Duodenal mucosa (tissue), 2 donors: ENCODE results near the gene SERINC3.

ENCODE experiments used
- H3K27ac ChIP-seq: one replicate; pipeline ENCODE4 v1.7.0; 2013; ENCODE audit warnings: low read depth, low read length
- H3K27me3 ChIP-seq, 2 donors: one replicate each; pipeline ENCODE4 v1.7.0; 2013; ENCODE audit warnings: low read length in 2 of 2, control low read depth in 1 of 2; ENCODE audit not compliant: insufficient read depth in 2 of 2, control insufficient read depth in 1 of 2
- H3K36me3 ChIP-seq, 2 donors: one replicate each; pipeline ENCODE4 v1.7.0; 2013; ENCODE audit warnings: low read length in 2 of 2, control low read depth in 1 of 2; ENCODE audit not compliant: insufficient read depth in 2 of 2, control insufficient read depth in 1 of 2
- H3K4me1 ChIP-seq, 2 donors: one replicate each; pipeline ENCODE4 v1.7.0; 2013; ENCODE audit warnings: low read length in 2 of 2, control low read depth in 1 of 2; ENCODE audit not compliant: insufficient read depth in 2 of 2, control insufficient read depth in 1 of 2
- H3K4me3 ChIP-seq, 2 donors: one replicate each; pipeline ENCODE4 v1.7.0; 2013; ENCODE audit warnings: low read length in 2 of 2, low read depth in 1 of 2
- H3K9ac ChIP-seq, 2 donors: one replicate each; pipeline ENCODE4 v1.7.0; 2013; ENCODE audit warnings: low read length in 2 of 2, low read depth in 1 of 2
- H3K9me3 ChIP-seq, 2 donors: one replicate each; pipeline ENCODE4 v1.7.0; 2013; ENCODE audit warnings: low read length in 2 of 2, control low read depth in 1 of 2; ENCODE audit not compliant: control insufficient read depth in 1 of 2

SERINC3 gene

DNA sequence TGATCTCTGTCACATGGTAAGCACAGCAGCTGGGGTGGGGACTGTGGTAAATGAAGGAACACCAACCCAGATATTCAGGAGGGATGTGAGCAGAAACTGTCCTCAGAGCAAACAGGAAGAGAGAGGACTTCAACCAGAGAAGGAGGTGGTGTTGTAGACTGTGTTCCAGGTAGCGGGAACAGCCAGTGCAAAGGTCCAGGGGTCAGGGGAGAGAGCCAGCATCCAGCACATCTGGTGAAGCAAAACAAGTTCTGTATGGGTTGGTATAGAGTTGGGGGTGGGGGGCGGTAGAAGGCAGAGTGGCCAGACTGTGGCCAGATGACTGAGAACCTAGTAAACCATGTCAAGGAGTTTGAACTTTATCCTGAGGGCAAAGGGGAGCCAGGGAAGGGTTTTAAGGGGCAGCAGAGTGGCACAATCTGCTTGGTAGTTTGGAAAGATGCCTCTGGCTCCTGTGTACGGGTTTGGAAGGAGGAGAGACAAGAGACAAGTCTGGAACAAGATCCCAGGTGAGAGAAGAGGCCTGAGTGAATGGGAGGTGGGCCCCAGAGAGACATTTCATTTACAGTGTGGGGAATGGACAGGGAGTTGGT is 73.9 kb downstream of the SERINC3 start:
- Histone ChIP-seq H3K27ac (no peak overlapping the region), H3K36me3 (no peaks in the 10 kb centered on the region), H3K9ac (peak overlapping the region in 1 of 2 donors; percentile 14), H3K9me3 (no peaks in the 10 kb centered on the region), H3K4me3 (peak overlapping the region in 1 of 2 donors; percentile 39), H3K4me1 (peaks cover 31 to 42% of the 10 kb centered on the region in 2 donors), H3K27me3 (no peaks in the 10 kb centered on the region)
